NCI-H1436 treated with DMSO at 0.1 percent for 48 hours (cell line): ENCODE results near the gene ERN2.

ENCODE experiments used
- DNase-seq: peaks from one replicate; lab custom pipeline; 2025; lab: John Stamatoyannopoulos, UW

The ERN2 gene

GRCh38 chr16:23687034-23687808 lies 25.8 kb downstream of the ERN2 start:
- DNase-seq: no peak

GRCh38 chr16:23683487-23683886 lies 29.5 kb downstream of the ERN2 start:
- no peak for DNase-seq

GRCh38 chr16:23682181-23682580 lies 30.8 kb downstream of the ERN2 start:
- DNase-seq: no peak

GRCh38 chr16:23679986-23680336 lies 33.1 kb downstream of the ERN2 start:
- DNase-seq: no peak

GRCh38 chr16:23679274-23679985 lies 33.6 kb downstream of the ERN2 start:
- DNase-seq: no peak

GRCh38 chr16:23678430-23679273 lies 34.4 kb downstream of the ERN2 start, which contains the start of gene PLK1:
TSS of gene PLK1 (plus strand) at chr16:23678889. CDS start at chr16:23678933, 44 bp downstream.
- DNase-seq: peak; percentile 29

GRCh38 chr16:23676924-23677480 lies 36.0 kb downstream of the ERN2 start:
- DNase-seq: no peak

GRCh38 chr16:23673971-23674614 lies 38.9 kb downstream of the ERN2 start:
- no peak for DNase-seq

GRCh38 chr16:23670137-23670776 lies 42.8 kb downstream of the ERN2 start:
- no peak for DNase-seq

GRCh38 chr16:23668873-23669272 lies 44.1 kb downstream of the ERN2 start:
- DNase-seq: no peak

- no peak for DNase-seq
Measured at GRCh38 chr16:23668225-23668624, 44.8 kb downstream of the ERN2 start.

- DNase-seq: no peak
Measured at GRCh38 chr16:23667355-23667659, 45.7 kb downstream of the ERN2 start.

GRCh38 chr16:23666571-23667354 lies 46.3 kb downstream of the ERN2 start:
- no peak for DNase-seq

- no peak for DNase-seq
Measured at GRCh38 chr16:23663918-23664317, 49.1 kb downstream of the ERN2 start.

- no peak for DNase-seq
Measured at GRCh38 chr16:23651943-23652468, 61.0 kb downstream of the ERN2 start.

GRCh38 chr16:23650674-23651416 lies 62.2 kb downstream of the ERN2 start:
- no peak for DNase-seq

GRCh38 chr16:23642246-23642774 lies 70.7 kb downstream of the ERN2 start:
- DNase-seq: no peak

GRCh38 chr16:23640931-23641765 lies 71.9 kb downstream of the ERN2 start, which contains the start of the genes DCTN5 and PALB2:
TSS of gene DCTN5 (plus strand) at chr16:23641466. CDS start at chr16:23641543, 77 bp downstream.
TSS of gene PALB2 (minus strand) at chr16:23641310. CDS start at chr16:23641157, 153 bp downstream.
- peak; percentile 73 for DNase-seq
